Measurements from ENCODE around the gene ARHGAP12. TPM values are rescaled to one million over a fixed set of nuclear protein-coding genes. Genes with fewer than 3 reads are reported as not detected.

The ARHGAP12 gene
- total RNA-seq, 6 experiments from 2014 or later = 16.0 to 18.9 (median 17.9) TPM

GRCh38 chr10:31816318-31816717 lies 112.3 kb downstream of the ARHGAP12 start:
- H3K27me3 Mint-ChIP-seq (ENCODE audit: insufficient read depth) = no peaks in the 10 kb centered on the region
- peaks cover 16% of the 10 kb centered on the region for H3K36me3 Mint-ChIP-seq (ENCODE audit: low read depth)
- DNase-seq = peak; percentile 69
- peaks cover 51% of the 10 kb centered on the region for H3K4me1 Mint-ChIP-seq (ENCODE audit: low read depth)
- H3K4me3 Mint-ChIP-seq = peak overlapping the region; percentile 4
- H3K27ac Mint-ChIP-seq = peak overlapping the region; percentile 68
- no peaks in the 10 kb centered on the region for H3K9me3 Mint-ChIP-seq
- no peak for TF ChIP-seq CTCF (IDR thresholded peaks at IDR 0.05)

DNA sequence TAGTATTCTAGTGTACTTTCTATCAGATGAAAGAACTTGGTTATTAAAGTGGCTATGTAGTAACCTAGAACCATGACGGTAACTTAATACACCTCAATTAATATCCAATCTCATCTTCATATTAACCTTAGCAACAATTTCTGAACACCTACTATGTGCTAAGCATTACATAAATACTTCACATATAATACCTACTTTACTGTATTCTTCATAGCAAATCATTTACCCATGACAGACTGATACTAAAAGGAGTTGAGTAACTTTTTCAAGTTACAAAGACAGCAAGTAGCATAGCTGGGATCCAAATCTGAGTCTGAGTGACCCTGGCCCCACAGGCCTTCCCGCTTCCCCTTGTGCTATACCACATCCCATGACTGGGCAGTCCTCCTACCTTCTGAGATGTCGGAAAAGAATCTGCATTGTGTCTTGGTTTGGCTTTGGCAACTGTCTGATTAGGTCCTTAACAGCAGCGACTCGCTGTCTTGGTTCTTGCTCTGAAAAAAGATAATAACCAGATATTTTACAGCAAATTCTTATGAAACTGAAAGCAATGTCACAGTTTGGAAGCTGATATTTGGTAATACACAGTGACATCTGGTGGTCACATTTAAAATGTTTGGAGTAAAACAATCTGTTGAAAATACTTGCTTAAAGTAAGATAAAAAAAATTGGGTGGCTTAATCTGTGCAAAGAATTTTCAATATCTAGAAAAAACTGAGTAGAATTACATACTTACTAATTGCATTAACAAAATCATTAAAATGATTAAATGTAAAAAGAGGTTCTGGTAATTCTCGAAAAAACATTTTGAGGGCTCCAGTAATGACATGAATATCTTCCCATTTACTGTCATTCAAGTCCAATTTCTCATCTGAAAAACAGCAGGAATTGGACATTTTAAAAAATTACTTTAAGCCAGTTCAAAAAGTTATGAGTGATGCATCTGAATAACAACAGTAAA lies 120.1 kb downstream of the ARHGAP12 start:
- Mint-ChIP-seq H3K4me3 (peak overlapping the region; percentile 83), H3K36me3 (ENCODE audit: low read depth) (peaks cover 12% of the 10 kb centered on the region), H3K27me3 (ENCODE audit: insufficient read depth) (no peaks in the 10 kb centered on the region), H3K4me1 (ENCODE audit: low read depth) (peaks cover 32% of the 10 kb centered on the region), H3K27ac (peak overlapping the region; percentile 90), H3K9me3 (no peaks in the 10 kb centered on the region)
- TF ChIP-seq CTCF (IDR thresholded peaks at IDR 0.05) = peak; percentile 89
- peak; percentile 62 for DNase-seq

DNA sequence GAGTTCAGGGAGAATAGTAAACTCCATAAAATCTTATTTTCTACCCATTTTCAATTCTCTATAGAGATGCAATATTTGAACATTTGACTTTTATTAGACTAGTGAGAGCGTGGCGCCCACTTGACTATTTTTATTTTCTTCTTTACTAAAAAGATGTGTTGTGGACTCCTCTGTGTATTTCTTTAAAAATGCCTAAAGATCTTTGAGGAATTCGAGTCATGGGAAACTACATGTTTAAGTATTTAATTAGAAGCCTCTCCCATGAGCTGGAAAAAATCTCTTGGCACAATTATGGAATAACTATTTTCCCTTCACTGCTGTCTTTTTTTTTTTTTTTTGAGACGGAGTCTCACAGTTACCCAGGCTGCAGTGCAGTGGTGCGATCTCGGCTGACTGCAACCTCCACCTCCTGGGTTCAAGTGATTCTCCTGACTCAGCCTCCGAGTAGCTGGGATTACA lies 124.2 kb downstream of the ARHGAP12 start:
- no peak for DNase-seq
- Mint-ChIP-seq H3K27me3 (ENCODE audit: insufficient read depth) (no peaks in the 10 kb centered on the region; the same call in 1 of the 2 replicates), H3K4me1 (ENCODE audit: low read depth) (peaks cover 27% of the 10 kb centered on the region), H3K27ac (no peak overlapping the region), H3K36me3 (ENCODE audit: low read depth) (peaks cover 17% of the 10 kb centered on the region), H3K4me3 (no peak overlapping the region), H3K9me3 (no peaks in the 10 kb centered on the region)
- no peak for TF ChIP-seq CTCF (IDR thresholded peaks at IDR 0.05)

DNA sequence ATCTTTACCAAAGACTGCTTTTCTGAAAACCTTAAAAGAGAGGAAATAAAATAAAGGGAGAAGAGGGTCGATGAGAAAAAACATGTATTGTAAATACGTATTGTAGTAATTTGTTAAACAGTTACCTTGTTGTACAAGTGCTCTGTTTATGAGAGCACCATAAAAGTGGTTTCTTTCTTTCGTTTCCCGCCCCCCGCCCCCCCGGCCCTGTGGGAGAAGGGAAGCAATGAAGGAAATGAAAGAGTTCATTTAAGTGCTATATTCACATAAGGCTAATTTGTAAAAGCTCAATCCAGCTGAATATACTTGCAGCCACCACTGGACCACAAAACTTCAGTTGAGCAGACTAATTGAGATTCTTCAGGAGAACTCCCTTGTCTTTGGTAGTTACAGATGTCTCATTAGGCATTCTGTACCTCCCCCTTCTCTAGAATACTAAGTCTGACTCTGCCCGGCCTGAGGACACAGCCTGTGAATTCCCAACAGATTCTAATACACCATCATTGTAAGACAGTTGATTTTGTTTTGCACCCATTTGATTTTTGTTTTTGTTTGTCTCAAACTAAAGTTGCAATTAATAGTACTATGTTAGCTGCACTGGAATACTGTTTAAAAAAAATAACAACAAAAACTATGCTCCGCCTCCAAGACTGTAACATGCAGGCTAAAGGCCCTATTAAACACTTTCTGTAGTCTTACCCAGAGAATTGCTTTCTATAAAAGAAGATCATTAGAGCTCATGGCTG lies 124.9 kb downstream of the ARHGAP12 start:
- Mint-ChIP-seq H3K4me3 (no peak overlapping the region), H3K4me1 (ENCODE audit: low read depth) (peaks cover 21% of the 10 kb centered on the region), H3K27ac (no peak overlapping the region), H3K36me3 (ENCODE audit: low read depth) (peaks cover 17% of the 10 kb centered on the region), H3K9me3 (no peaks in the 10 kb centered on the region), H3K27me3 (ENCODE audit: insufficient read depth) (no peaks in the 10 kb centered on the region; the same call in 1 of the 2 replicates)
- no peak for TF ChIP-seq CTCF (IDR thresholded peaks at IDR 0.05)
- DNase-seq = no peak

DNA sequence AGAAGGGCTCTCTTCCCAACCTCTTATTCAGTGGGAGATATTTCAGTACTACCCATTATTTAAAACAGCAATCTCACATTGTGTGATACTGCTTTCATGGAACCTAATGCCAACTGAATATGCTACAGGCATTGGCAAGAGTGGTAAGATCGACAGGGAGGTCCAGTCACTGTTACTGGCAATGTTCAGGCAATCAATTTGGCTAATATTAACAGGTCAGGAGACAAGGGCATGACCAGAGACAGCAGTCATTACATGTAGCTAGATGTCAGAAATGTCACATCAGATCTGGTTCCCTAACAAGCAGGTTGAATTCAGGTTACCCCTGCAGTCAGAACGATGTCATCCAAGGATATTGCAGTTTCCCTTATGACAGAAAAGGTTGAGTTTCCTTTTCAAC lies 129.4 kb downstream of the ARHGAP12 start:
- DNase-seq = no peak
- Mint-ChIP-seq H3K27ac (no peak overlapping the region), H3K9me3 (no peaks in the 10 kb centered on the region), H3K4me1 (ENCODE audit: low read depth) (peaks cover 4% of the 10 kb centered on the region; the same call in 1 of the 2 replicates), H3K4me3 (no peak overlapping the region), H3K27me3 (ENCODE audit: insufficient read depth) (no peaks in the 10 kb centered on the region; the same call in 1 of the 2 replicates), H3K36me3 (ENCODE audit: low read depth) (peaks cover 9% of the 10 kb centered on the region)
- TF ChIP-seq CTCF (IDR thresholded peaks at IDR 0.05) = no peak
